ENCODE data around the gene FGD4.

FGD4 gene

DNA sequence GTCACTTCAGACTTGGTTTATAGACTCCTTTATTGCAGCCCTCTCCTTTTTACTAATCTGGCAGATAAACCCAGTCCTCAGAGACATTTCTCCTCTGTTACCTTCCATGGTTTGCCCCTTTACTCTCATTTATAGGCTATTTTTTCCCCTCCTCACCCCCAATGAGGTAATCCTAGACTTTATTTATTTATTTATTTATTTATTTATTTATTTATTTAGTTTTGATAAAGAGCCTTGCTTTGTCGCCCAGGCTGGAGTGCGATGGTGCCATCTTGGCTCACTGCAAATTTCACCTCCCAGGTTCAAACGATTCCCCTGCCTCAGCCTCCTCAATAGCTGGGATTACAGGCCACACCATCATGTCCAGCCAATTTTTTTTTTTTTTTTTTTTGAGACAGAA, 8.4 kb downstream of the FGD4 start:
- DNase-seq (ENCODE audit: low read depth): no peak

DNA sequence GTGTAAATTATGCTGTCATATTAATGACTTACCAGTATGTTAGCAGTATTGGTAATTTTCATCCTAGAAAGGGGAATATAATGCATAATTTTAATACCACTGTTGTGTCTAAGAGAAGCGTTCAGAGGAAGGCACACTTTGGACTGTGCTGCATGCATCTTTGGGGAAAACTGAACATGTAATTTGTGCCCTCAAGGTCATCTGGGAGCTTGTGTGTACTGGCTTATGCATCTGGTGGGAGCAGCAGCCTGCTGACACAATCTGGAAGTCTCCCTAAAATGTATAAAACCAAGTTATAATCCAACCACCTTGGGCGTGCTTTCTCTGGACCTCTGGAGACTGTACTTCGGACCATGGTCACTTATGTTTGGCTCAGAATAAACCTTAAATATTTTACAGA, 14.1 kb downstream of the FGD4 start:
- DNase-seq (ENCODE audit: low read depth): no peak

DNA sequence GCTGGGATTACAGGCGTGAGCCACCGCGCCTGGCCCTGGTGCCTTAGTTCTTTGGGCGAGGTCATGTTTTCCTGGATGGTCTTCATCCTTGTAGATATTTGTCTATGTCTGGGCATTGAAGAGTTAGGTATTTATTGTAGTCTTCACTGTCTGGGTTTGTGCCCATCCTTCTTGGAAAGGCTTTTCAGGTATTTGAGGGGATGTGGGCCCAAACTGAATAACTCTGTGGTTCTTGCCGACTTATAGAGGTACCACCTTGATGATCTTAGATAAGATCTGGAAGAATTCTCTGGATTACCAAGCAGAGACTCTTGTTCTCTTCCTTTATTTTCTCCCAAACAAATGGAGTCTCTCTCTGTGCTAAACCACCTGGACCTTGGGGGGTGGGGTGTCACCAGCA, 18.9 kb downstream of the FGD4 start:
- DNase-seq (ENCODE audit: low read depth): no peak

DNA sequence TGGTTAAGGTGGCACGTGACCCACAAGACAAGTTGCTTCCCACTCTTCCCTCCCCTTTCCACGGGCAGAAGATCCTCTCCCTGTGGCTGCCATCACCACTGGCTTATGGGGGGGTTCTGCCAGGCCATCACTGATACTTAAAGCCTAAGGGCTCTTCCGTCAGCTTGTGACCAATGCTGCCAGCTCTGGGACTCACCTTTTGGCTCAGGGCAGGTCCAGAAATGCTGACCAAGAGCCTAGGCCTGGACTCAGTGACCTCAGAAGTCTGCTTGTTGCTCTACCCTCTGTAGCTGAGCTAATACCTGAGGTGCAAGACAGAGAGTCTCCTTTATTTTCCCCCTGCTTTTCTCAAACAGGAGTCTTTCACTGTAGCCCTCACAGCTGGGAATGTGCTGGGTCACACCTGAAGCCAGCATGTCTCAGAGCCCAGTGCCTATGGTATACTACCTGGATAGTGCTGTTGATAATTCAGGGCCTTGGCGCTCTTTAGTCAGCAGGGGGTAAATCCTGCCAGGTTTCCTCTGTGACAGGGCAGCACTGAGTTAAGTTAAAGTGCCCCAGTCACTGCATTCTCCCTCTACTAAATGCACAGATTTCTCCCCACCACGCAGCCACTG, 19.7 kb downstream of the FGD4 start:
- DNase-seq (ENCODE audit: low read depth): no peak

DNA sequence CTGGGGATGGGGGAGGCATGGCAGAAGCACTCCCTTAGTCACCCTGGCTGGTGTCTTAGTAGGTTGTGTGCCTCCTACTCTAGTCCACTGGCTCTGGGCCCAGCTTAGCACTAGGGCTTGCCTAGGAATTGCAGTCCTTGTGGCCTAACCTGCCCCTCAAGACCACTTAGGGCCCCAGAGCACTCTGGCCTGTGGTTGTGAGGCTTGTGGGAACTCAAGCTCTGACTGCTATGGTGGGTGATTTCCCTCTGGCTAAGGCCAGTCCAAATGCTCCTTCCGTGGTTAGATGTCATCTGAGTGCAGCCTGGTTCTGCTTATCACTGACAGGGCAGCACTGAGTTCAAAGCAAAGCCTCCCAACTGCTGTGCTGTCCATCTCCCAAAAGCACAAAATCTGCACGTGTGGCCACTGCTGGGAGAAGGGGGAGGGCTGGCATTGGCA, 20.2 kb downstream of the FGD4 start:
- no peak for DNase-seq (ENCODE audit: low read depth)

DNA sequence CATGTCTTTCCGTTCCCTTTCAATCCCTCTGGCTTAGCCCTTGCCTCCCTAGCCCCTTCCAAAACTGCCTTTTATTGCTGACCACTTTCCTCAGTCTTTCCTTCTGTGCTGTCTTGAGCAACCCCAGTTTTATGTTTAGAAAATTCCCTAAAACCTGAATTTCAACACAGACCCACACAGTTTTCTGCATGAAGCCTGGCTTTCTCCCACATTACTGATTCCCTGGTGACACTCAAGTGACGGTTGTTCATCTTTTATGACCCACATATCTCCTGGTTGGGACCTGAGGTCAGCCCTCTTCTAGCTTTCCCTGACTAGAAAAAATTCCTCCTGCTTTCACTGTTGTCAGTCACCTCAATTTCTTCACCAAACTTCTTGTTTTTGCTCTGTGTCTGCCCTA, 21.0 kb downstream of the FGD4 start:
- DNase-seq (ENCODE audit: low read depth): no peak

DNA sequence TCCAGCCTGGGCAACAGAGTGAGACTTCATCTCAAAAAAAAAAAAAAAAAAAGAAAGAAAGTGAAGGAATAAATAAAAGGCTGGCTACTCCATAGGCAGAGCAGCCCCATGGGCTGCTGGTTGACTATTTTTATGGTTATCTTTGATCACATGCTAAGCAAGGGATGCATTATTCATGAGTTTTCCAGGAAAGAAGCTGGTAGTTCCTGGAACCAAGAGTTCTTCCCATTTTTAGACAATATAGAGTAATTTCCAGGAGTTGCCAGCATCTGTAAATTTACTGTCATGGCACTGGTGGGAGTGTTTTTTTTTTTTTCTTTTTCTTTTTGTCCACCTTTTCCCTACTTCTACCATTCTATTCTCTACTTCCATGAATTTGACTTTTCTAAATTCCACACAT, 24.2 kb downstream of the FGD4 start:
- no peak for DNase-seq (ENCODE audit: low read depth)

DNA sequence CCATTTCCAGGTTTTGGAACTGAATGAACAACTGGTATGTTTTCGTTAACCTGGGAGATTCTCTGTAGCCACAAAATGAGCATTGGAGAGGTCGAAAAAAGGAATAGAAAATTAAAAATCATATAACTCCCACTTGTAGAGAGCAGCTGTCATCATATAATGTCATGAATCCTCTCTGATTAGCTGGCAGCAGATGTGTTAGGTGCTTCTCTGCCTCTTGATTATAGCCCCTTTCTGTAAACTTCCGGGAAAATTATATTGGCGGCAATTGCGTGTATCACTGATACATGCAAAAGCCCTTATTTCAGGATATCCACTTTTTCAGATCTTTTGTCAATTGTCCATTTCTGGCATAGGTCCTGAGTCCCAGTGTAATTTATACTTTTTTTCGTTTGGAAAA, 31.7 kb downstream of the FGD4 start:
- no peak for DNase-seq (ENCODE audit: low read depth)

DNA sequence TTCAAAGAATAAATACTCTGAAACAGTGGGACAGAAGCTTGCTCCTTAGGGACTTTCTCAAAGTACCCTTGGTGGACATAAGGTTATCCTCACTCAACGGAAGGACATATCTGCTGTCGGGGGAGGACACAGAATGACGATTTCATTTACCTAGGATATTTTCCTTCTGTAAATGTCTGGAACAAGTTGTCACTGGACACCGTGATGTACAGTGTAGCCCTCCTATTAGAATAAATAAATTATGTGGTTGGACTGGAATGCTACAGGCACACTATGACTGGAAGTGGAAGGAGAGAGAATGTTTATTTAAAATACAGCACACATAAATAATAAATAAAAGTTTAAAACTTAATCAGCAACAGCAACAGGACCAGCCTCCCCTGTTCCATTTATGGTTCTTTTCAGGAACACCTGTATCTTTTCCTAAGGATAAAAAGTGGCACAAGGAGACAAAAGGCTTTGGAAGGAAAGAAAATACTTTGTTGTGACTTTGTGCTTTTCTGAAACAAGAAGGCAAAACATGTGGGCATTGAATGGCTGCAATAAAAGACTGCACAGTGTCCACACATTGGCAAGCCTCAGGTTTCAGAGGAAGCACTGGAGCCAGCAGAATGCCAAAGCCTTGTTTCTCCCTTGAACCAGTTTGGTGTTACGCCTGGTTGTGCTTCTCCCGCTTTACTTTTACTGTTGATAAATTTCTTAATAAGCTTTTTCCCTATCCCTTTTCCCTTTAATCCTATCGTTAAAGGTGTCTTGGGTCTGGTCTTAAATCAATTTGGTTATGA, 36.8 kb downstream of the FGD4 start:
- DNase-seq (ENCODE audit: low read depth): no peak

DNA sequence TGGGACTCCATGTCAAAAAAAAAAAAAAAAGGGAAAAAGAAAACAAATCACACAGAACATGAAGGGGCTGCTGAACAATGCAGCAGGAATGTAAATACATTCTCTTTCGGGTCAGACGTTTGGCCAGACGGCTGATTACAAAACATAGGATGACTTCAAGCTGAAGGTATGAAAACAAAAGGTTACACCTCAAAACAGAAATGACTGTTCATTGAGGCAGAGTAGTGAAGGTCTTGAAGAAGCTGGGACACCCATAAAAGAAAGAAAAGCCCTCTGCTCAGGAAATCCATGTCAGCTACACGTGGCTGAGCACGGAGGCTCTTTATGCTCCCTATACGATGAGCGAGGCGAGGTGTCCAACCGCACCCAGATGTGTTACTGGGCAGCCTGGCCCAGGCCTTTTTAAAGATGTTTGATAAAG, 37.7 kb downstream of the FGD4 start:
- no peak for DNase-seq (ENCODE audit: low read depth)

DNA sequence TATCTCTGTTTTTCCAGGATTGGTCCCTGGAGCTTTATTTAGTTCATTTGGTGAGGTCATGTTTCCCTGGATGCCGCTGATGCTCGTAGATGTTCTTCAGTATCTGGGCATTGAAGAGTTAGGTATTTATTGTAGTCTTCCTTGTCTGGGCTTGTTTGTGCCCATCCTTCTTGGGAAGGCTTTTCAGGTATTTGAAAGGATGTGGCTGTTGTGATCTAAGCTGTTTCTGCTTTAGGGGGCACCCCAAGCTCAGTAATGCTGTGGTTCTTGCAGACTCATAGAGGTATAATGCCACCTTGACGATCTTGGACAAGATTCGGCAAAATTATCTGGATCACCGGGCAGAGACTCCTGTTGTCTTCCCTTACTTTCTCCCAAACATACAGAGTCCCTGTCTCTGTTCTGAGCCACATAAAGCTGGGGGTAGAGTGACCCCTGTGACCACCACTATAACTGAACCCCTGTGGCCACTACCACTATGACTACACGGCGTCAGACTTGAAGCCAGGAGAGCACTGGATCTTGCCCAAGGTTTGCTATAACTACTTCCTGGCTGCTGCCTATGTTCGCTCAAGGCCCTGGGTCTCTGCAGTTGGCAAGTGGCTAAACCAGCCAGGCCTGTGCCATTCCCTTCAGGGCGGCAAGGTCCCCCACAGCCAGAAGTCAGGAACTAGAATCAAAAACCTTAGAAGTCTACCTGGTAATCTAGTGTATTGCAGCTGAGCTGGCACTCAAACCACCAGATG, 40.9 kb downstream of the FGD4 start:
- no peak for DNase-seq (ENCODE audit: low read depth)

DNA sequence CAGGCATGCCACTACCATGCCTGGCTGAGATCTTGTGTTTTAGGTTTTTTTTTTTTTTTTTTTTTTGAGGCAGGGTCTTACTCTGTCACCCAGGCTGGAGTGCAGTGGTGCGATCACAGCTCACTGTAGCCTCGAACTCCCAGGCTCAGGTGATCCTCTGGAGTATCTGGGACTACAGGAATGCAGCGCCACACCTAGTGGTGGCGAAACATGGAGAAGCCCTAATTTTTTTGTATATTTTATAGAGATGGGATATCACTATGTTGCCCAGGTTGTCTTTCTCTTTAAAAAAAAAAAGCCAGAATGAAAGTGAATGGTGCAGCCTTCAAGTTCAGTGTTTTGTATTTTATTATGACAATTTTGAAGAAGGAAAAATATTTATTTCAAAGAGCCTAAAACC, 44.1 kb downstream of the FGD4 start:
- no peak for DNase-seq (ENCODE audit: low read depth)

DNA sequence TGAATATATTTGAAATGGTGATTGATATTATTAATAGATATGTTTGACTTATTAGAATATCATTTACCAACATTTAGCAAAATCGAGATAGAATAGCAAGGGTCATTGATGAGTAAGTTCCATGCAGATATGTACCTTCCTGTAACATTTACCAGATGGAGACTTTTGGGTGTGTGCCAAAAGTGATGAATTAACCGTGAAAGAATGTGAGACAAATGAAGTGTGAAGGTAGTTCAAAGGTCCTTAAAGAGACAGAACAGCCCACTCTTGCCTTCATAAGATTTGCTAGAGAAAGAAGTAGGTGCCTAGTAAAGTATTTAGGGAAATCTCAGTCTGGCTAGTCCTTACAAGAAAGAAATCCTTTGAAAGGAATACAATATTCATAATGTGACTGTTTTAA, 45.5 kb downstream of the FGD4 start:
- DNase-seq (ENCODE audit: low read depth): no peak

DNA sequence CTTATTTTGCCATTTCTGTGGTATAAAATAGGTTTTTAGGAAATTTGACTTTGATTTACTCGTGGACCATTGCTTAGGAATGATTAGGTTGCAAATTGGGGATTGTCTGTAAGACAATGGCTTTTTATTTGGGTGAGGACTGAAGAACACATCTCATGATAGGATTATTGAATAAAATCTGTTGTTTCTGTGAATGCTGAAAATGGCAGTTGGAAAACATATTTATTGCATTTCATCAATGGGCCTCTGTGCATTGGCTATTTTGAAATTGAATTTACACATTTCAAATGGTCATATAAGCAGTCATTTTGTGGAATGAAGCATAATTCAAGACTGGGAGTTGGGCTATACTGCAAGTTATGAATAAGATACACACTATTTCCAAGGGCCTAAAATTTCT, 46.0 kb downstream of the FGD4 start:
- no peak for DNase-seq (ENCODE audit: low read depth)

DNA sequence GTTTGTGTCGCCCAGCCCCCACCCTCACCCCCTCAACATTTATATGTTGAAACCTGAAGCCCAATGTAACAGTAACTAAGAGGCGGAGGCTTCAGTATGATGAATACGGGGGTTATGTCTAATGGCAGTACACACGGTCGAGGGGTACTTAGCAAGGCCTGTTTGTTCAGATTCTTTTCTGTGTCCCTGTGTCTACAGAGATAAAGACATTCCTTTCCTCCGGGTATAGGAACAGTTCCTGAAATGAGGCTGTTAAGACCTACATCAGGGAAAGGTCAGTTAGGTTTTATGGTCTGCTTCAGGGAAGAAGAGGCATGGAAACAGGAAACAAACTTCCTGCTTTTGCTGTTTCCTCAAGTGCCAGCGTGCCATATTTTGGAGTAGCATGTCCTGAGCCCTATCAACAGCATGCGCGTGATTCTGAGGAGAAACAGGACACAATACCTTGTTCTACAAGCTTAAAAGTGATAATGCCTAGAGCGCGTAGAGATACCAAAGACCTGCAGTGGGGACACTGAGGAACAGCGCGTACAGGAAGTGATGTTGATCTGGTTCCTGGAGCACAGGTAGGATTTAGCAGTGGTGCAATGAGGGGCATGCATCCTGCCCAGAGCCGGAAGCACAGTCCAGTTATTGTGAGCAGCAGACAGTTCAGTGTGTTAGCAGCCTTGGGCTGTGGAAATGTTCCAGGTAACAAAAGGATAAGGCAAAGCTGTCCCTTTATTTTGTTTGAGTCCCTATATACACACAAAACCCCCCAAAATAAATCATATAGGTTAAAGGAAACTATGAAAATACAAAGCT, 47.2 kb downstream of the FGD4 start:
- DNase-seq (ENCODE audit: low read depth): no peak

DNA sequence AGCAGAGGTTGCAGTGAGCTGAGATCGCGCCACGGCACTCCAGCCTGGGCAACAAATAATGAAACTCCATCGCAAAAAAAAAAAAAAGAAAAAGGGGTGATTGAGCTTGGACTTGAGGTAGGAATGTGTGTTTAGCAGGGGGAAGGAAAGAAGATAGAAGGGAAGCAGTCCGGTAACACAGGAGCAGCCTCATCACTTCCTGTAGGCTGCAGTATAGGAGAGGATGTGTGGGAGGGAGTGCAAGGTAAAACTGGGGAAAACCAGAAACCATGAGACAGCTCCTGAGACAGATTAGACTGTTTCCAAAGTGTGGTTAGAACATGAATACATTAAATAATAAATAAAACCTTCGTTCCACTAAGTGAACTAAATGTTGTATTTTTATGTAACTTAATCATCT, 49.2 kb downstream of the FGD4 start:
- DNase-seq (ENCODE audit: low read depth): no peak

DNA sequence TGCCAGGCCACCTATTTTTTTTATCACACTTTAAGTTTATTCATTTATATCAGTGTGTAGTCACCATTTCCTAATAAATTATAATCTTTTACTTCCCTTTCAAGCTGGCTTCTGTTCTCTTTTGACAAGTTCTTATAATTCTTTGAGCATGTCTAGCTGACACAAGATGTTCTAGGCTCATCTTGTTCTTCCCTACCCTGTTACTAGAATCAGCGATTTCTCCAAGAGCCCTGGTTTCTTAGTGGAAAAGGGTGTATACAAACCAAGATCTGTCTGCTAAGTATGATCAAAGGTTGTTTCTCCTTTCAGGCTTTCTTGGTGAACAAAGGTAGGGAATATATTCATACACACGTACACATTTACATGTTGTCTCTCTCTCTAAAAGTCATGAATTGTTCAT, 51.0 kb downstream of the FGD4 start:
- no peak for DNase-seq (ENCODE audit: low read depth)

DNA sequence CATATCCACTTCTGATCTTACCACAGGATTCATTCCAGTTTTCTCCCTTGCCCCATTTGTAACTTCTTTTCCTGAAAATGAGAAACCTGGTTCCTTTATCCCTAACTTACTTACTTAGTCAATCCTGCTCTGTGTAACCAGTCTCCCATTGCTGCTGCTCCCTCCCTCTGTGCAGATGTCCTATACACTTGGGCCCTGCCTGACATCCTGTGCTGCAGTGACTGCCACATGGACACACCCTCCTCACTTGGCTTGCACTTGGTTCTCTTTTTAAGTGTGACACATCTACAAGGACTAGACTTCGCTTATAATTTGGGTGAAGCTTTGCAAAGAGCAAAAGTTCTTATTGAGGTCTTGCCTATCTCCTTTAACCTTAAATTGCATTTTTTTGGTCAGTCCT, 51.4 kb downstream of the FGD4 start:
- no peak for DNase-seq (ENCODE audit: low read depth)

DNA sequence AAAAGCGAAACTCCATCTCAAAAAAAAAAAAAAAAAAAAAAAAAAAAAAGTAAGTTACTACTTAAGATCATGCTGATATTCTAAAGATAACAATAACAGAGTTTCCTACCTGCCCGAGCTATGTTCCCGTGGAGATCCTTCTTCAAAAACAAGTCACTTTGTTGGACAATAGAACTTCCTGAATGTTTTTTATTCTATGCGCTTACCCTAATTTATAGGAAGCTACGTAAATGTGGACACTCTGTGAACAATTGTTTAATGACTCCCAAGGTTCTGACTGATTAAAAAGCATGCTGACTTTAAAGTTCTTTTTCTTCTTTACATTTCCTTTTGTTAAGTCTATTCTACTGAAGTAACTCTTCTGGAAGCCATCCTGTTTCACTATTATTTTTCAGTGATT, 52.5 kb downstream of the FGD4 start:
- no peak for DNase-seq (ENCODE audit: low read depth)

DNA sequence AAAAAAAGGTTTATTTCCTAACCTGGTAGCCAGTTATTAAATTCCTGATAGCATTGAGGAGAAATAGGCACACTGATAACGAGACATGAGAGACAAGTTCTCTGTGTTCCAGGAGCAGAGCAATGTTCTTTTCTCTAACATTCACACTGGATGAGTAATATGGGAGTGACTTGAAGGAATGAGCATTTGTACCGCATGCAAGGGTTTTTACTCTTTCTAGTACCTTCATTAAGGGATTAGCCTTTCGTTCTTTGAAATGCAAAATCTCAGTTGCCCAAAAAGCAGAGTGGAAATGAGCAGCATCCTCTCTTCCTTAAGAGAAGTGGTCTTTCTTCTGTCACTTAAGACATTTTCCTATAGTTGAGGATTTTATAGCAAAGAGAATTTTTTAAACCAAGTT, 54.7 kb downstream of the FGD4 start:
- no peak for DNase-seq (ENCODE audit: low read depth)

DNA sequence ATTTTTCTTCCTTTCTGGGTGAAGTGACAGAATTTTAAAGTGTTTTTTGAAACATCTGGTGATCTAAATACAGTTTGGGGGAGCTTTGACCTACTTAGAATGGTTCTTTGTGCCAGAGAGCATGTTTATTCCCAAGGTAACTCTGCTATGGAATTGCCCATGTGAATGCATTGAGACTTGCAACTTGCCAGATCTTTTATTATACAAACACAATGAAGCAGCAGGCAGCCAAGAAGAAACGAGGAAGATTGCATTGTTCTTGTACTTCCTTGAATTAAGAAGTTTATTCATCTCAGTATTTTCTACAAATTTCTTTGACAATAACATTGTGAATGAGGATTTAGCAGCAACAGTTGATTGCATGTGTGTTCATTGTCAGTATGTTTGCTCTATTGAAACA, 55.5 kb downstream of the FGD4 start:
- no peak for DNase-seq (ENCODE audit: low read depth)

DNA sequence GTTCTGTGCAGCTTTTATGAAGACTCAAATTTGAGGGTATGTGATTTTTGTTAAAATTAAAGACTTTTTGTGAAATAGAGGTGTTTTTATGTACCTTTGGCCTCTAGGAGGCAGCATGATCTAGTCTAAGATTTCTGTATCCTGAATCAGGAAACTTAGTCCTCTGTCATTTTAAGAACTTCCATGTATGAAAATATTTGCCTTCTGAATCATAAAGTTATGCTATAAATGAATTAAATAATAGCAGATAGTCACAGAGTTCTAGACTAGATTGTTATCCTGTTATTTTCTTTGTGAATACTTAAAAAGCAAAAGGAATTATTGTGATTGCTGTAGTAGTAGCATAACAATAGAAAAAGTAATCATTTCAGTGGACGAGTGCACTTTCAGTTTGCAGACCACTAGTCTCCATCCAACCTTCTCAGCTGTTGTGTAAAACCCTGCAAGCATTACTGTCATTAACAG, 56.3 kb downstream of the FGD4 start:
- DNase-seq (ENCODE audit: low read depth): no peak
